Measurements from ENCODE around the gene USP21. TPM values are rescaled to one million over a fixed set of nuclear protein-coding genes. Genes with fewer than 3 reads are reported as not detected.

Gene USP21, protein sequence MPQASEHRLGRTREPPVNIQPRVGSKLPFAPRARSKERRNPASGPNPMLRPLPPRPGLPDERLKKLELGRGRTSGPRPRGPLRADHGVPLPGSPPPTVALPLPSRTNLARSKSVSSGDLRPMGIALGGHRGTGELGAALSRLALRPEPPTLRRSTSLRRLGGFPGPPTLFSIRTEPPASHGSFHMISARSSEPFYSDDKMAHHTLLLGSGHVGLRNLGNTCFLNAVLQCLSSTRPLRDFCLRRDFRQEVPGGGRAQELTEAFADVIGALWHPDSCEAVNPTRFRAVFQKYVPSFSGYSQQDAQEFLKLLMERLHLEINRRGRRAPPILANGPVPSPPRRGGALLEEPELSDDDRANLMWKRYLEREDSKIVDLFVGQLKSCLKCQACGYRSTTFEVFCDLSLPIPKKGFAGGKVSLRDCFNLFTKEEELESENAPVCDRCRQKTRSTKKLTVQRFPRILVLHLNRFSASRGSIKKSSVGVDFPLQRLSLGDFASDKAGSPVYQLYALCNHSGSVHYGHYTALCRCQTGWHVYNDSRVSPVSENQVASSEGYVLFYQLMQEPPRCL
- 13.9 TPM for polyA plus RNA-seq (2013, experiment 1 of 2)
- 14.1 TPM for polyA plus RNA-seq (2013, experiment 2 of 2)

DNA sequence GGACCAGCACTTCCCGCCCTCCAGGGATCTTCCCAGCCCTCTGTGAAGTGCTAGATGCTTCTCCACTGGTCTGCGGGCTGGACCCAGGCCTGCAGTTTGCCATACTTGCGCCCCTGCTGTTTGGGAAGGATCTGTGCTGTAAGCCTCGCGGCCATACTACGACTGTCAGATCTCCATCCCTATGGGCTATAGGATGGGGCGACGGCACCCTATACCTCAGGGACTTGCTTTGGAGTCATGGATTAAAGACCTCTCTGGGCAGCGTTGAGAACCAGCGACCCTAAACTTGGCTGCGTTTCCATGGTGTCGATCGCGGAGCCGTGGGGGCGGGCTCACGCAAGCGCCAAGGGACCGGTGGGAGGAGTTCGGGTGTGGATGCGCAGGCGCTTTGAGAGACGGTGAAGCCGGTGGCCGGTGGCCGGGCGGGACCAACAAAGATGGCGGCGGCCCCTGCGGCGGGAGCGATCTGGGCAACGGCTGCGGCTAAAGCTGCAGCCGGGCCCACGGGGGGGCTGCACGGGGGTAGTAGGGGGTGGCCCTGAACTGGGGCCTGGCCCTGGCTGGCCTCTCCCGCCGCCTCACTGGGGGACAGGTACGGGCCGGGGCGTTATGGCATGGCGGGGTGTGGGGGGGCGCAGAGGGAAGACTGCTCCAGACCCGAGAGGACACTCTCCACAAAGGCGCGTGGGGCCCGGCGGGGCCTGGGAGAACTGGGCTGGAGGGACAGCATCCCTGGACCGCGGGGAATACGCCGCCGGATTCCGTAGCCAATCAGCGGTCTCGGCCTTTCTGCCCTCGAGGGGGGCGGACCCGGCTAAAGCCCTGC, at the start of gene USP21:
Gene USP21, plus strand, starts transcription at position 414 of the 826 bp plus-strand sequence. CDS start 1,141 bp downstream, outside the sequence.
- Histone ChIP-seq H2AFZ (ENCODE audit: low read depth, low read length) (peak within 1 kb of the TSS; percentile 64), H3K27me3 (ENCODE audit: control insufficient read depth in 1 of 2, insufficient read depth in 1 of 2, low read length in 2 of 2) (no peaks in the 10 kb centered on the region), H3K36me3 (ENCODE audit: control insufficient read depth in 1 of 2, insufficient read depth in 2 of 2, low read depth in 1 of 2, low read length in 2 of 2) (peaks cover 43 to 55% of the 10 kb centered on the region in 2 experiments), H2BK12ac (ENCODE audit: low read length in 2 of 2) (no peak within 1 kb of the TSS), H3K4me2 (ENCODE audit: low read length, poor library complexity, severe bottlenecking) (peak within 1 kb of the TSS; percentile 83), H3K4me1 (ENCODE audit: control insufficient read depth, insufficient read depth, low read depth, low read length) (peaks cover 23% of the 10 kb centered on the region), H2BK15ac (ENCODE audit: low read depth, poor library complexity, severe bottlenecking) (peak within 1 kb of the TSS; percentile 86), H2AK5ac (ENCODE audit: low read length, severe bottlenecking) (peak within 1 kb of the TSS; percentile 8), H3K79me1 (replicated peaks; ENCODE audit: low read length, poor library complexity, severe bottlenecking) (peaks cover 44% of the 10 kb centered on the region), H3K23ac (ENCODE audit: low read length in 2 of 2) (peak within 1 kb of the TSS in 1 of 2 experiments; percentile 40), H3K9ac (ENCODE audit: low read length) (peak within 1 kb of the TSS; percentile 91), H3K4ac (ENCODE audit: low read depth in 1 of 2, low read length in 2 of 2) (peak within 1 kb of the TSS; percentile 57 to 83), H3K4me3 (ENCODE audit: insufficient read depth in 1 of 2, low read depth in 1 of 2, low read length in 2 of 2) (peak within 1 kb of the TSS; percentile 84 to 92), H3K18ac (ENCODE audit: low read depth in 1 of 2, low read length in 2 of 2) (peak within 1 kb of the TSS; percentile 63 to 93), H3K27ac (ENCODE audit: low read length, poor library complexity, severe bottlenecking) (peak within 1 kb of the TSS; percentile 45), H4K8ac (ENCODE audit: low read length) (peak within 1 kb of the TSS; percentile 96), H2BK5ac (ENCODE audit: low read depth, low read length, poor library complexity, severe bottlenecking) (no peak within 1 kb of the TSS), H2BK120ac (ENCODE audit: low read depth, low read length) (peak within 1 kb of the TSS; percentile 74), H4K91ac (ENCODE audit: low read length) (peak within 1 kb of the TSS; percentile 97), H3K14ac (ENCODE audit: low read length in 2 of 2) (peak within 1 kb of the TSS; percentile 35 to 87), H3K9me3 (ENCODE audit: control insufficient read depth, low read length) (no peaks in the 10 kb centered on the region)
- 2% methylated on average over 59 of the region's 60 CpGs for WGBS
- DNase-seq = peak; percentile 92

DNA sequence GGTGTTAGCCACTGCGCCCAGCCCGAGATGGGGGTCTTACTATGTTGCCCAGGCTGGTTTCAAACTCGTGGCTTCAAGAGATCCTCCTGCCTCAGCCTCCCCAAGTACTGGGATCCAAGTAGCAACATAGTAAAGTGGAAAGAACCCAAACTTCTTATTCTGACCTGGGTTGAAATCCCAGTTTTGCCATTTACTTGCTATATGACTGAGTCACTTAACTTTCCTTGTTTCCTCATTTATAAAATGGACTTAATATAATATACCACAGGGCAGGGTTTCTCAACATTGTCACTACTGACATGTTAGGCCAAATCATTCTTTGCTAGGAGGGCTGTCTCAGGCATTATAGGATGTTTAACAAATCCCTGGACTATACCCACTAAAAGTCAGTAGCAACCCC, 48.2 kb upstream of the USP21 start:
- no peak overlapping the region for H2AFZ ChIP-seq (ENCODE audit: low read depth, low read length)
- no peak overlapping the region for H3K9ac ChIP-seq (ENCODE audit: low read length)
- no peaks in the 10 kb centered on the region for H3K9me3 ChIP-seq (ENCODE audit: control insufficient read depth, low read length)
- H4K91ac ChIP-seq (ENCODE audit: low read length) = no peak overlapping the region
- peaks cover 4% of the 10 kb centered on the region for H3K4me1 ChIP-seq (ENCODE audit: control insufficient read depth, insufficient read depth, low read depth, low read length)
- no peaks in the 10 kb centered on the region for H3K27me3 ChIP-seq (ENCODE audit: control insufficient read depth in 1 of 2, insufficient read depth in 1 of 2, low read length in 2 of 2)
- peaks cover 10 to 40% of the 10 kb centered on the region in 2 experiments for H3K36me3 ChIP-seq (ENCODE audit: control insufficient read depth in 1 of 2, insufficient read depth in 2 of 2, low read depth in 1 of 2, low read length in 2 of 2)
- H2AK5ac ChIP-seq (ENCODE audit: low read length, severe bottlenecking) = no peak overlapping the region
- no peak overlapping the region for H3K4me2 ChIP-seq (ENCODE audit: low read length, poor library complexity, severe bottlenecking)
- H3K4ac ChIP-seq (ENCODE audit: low read depth in 1 of 2, low read length in 2 of 2) = no peak overlapping the region
- H2BK15ac ChIP-seq (ENCODE audit: low read depth, poor library complexity, severe bottlenecking) = no peak overlapping the region
- H2BK120ac ChIP-seq (ENCODE audit: low read depth, low read length) = no peak overlapping the region
- H3K18ac ChIP-seq (ENCODE audit: low read depth in 1 of 2, low read length in 2 of 2) = no peak overlapping the region
- DNase-seq = no peak
- H2BK5ac ChIP-seq (ENCODE audit: low read depth, low read length, poor library complexity, severe bottlenecking) = no peak overlapping the region
- H3K27ac ChIP-seq (ENCODE audit: low read length, poor library complexity, severe bottlenecking) = no peak overlapping the region
- no peak overlapping the region for H3K4me3 ChIP-seq (ENCODE audit: insufficient read depth in 1 of 2, low read depth in 1 of 2, low read length in 2 of 2)
- no peak overlapping the region for H3K23ac ChIP-seq (ENCODE audit: low read length in 2 of 2)
- peaks cover 8% of the 10 kb centered on the region for H3K79me1 ChIP-seq (replicated peaks; ENCODE audit: low read length, poor library complexity, severe bottlenecking)
- 100% methylated on average over 3 of the region's 3 CpGs for WGBS
- H4K8ac ChIP-seq (ENCODE audit: low read length) = no peak overlapping the region
- no peak overlapping the region for H2BK12ac ChIP-seq (ENCODE audit: low read length in 2 of 2)
- H3K14ac ChIP-seq (ENCODE audit: low read length in 2 of 2) = no peak overlapping the region

DNA sequence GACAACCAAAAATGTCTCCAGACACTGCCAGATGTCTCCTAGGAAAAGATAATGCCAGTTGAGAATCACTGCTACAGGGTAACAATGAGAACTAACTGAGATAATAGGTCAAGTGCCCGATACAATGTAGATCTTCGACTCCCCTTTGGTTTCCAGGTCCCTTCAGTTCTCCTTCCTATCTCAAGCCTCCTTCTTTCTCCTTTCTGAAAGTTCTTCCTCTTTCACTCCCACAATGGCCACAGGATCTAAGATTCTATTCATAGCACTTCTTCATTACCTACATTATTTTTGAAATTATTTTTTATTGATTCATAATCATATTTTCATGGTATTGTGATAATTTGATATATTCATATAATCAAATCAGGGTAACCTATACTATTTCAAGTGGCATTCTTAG, 47.8 kb upstream of the USP21 start:
- Histone ChIP-seq H3K79me1 (replicated peaks; ENCODE audit: low read length, poor library complexity, severe bottlenecking) (peaks cover 7% of the 10 kb centered on the region), H3K4ac (ENCODE audit: low read depth in 1 of 2, low read length in 2 of 2) (no peak overlapping the region), H4K91ac (ENCODE audit: low read length) (no peak overlapping the region), H3K18ac (ENCODE audit: low read depth in 1 of 2, low read length in 2 of 2) (no peak overlapping the region), H3K23ac (ENCODE audit: low read length in 2 of 2) (no peak overlapping the region), H3K9me3 (ENCODE audit: control insufficient read depth, low read length) (no peaks in the 10 kb centered on the region), H3K27ac (ENCODE audit: low read length, poor library complexity, severe bottlenecking) (no peak overlapping the region), H2AK5ac (ENCODE audit: low read length, severe bottlenecking) (no peak overlapping the region), H3K36me3 (ENCODE audit: control insufficient read depth in 1 of 2, insufficient read depth in 2 of 2, low read depth in 1 of 2, low read length in 2 of 2) (peaks cover 10 to 36% of the 10 kb centered on the region in 2 experiments), H3K14ac (ENCODE audit: low read length in 2 of 2) (no peak overlapping the region), H2BK5ac (ENCODE audit: low read depth, low read length, poor library complexity, severe bottlenecking) (no peak overlapping the region), H4K8ac (ENCODE audit: low read length) (no peak overlapping the region), H3K27me3 (ENCODE audit: control insufficient read depth in 1 of 2, insufficient read depth in 1 of 2, low read length in 2 of 2) (no peaks in the 10 kb centered on the region), H2BK12ac (ENCODE audit: low read length in 2 of 2) (no peak overlapping the region), H3K4me3 (ENCODE audit: insufficient read depth in 1 of 2, low read depth in 1 of 2, low read length in 2 of 2) (no peak overlapping the region), H3K4me1 (ENCODE audit: control insufficient read depth, insufficient read depth, low read depth, low read length) (peaks cover 5% of the 10 kb centered on the region), H2AFZ (ENCODE audit: low read depth, low read length) (no peak overlapping the region), H2BK15ac (ENCODE audit: low read depth, poor library complexity, severe bottlenecking) (no peak overlapping the region), H3K4me2 (ENCODE audit: low read length, poor library complexity, severe bottlenecking) (no peak overlapping the region), H3K9ac (ENCODE audit: low read length) (no peak overlapping the region), H2BK120ac (ENCODE audit: low read depth, low read length) (no peak overlapping the region)
- DNase-seq = no peak
- 95% methylated on average over 2 of the region's 2 CpGs for WGBS

Measured in mesenchymal stem cell (in vitro differentiated cells and primary cell).